HG03442 (cell line): Measurements from ENCODE around the gene ADAMTS17.

Experiments
- ATAC-seq: cut with Tn5 transposase; IDR thresholded peaks from one replicate; pipeline ENCODE4 v1.9.1; 2021; ENCODE audit warnings: mild to moderate bottlenecking, moderate library complexity; ENCODE audit not compliant: unreplicated experiment

The ADAMTS17 gene

GRCh38 chr15:100341750-100342560 lies at the start of gene ADAMTS17:
Gene ADAMTS17 (minus strand): TSS chr15:100341975. CDS start chr15:100341899, 76 bp downstream.
- peak; percentile 92 for ATAC-seq

GRCh38 chr15:100385300-100386050 lies 43.7 kb upstream of the ADAMTS17 start:
- no peak for ATAC-seq

GRCh38 chr15:100384108-100384410 lies 42.3 kb upstream of the ADAMTS17 start:
- ATAC-seq: no peak

- ATAC-seq: no peak
Observed at GRCh38 chr15:100383302-100384107, 41.7 kb upstream of the ADAMTS17 start.

- no peak for ATAC-seq
Observed at GRCh38 chr15:100373942-100374341, 32.2 kb upstream of the ADAMTS17 start.

GRCh38 chr15:100373120-100373896 lies 31.5 kb upstream of the ADAMTS17 start:
- ATAC-seq: no peak

- no peak for ATAC-seq
Observed at GRCh38 chr15:100372739-100373119, 31.0 kb upstream of the ADAMTS17 start.

- ATAC-seq: no peak
Observed at GRCh38 chr15:100355342-100355741, 13.6 kb upstream of the ADAMTS17 start.

GRCh38 chr15:100353449-100353848 lies 11.7 kb upstream of the ADAMTS17 start:
- no peak for ATAC-seq

- no peak for ATAC-seq
Observed at GRCh38 chr15:100350434-100351226, 8.9 kb upstream of the ADAMTS17 start.

- peak; percentile 85 for ATAC-seq
Observed at GRCh38 chr15:100349696-100350433, 8.1 kb upstream of the ADAMTS17 start.

- ATAC-seq: no peak
Observed at GRCh38 chr15:100349321-100349695, 7.5 kb upstream of the ADAMTS17 start.

- ATAC-seq: no peak
Observed at GRCh38 chr15:100348578-100348977, 6.8 kb upstream of the ADAMTS17 start.

- no peak for ATAC-seq
Observed at GRCh38 chr15:100346866-100347512, 5.2 kb upstream of the ADAMTS17 start.

GRCh38 chr15:100345438-100345837 lies 3.7 kb upstream of the ADAMTS17 start:
- ATAC-seq: no peak

- ATAC-seq: no peak
Observed at GRCh38 chr15:100343251-100343650, 1.5 kb upstream of the ADAMTS17 start.

GRCh38 chr15:100341239-100341749 lies 481 bp downstream of the ADAMTS17 start:
- ATAC-seq: peak; percentile 1

- ATAC-seq: no peak
Observed at GRCh38 chr15:100340721-100341238, 995 bp downstream of the ADAMTS17 start.
